ENCODE results near the gene C19orf47. TPM values are rescaled to one million over a fixed set of nuclear protein-coding genes. Genes with fewer than 3 reads are reported as not detected.

Gene C19orf47
- polyA plus RNA-seq, 1 donor from 2014 or later, result 22.8 TPM

GRCh38 chr19:40272261-40272660 lies 75.9 kb downstream of the C19orf47 start:
- no peak overlapping the region for H2AFZ ChIP-seq (ENCODE audit: low read depth, low read length)
- no peak overlapping the region for H3K4me3 ChIP-seq (ENCODE audit: low read length)
- TF ChIP-seq POLR2AphosphoS5 (IDR thresholded peaks at IDR 0.05) (no peak), SMC3 (conservative IDR thresholded peaks at IDR 0.05; ENCODE audit: poor library complexity) (no peak), EP300 (conservative IDR thresholded peaks at IDR 0.05; ENCODE audit: poor library complexity, severe bottlenecking) (no peak), TAF1 (IDR thresholded peaks at IDR 0.05; ENCODE audit: low read depth) (no peak), MXI1 (conservative IDR thresholded peaks at IDR 0.05; ENCODE audit: poor library complexity, severe bottlenecking) (no peak), REST (IDR thresholded peaks at IDR 0.05; ENCODE audit: borderline replicate concordance) (no peak), RAD21 (conservative IDR thresholded peaks at IDR 0.05) (no peak), EZH2 (IDR thresholded peaks at IDR 0.05; ENCODE audit: borderline replicate concordance, insufficient read depth, low read length, poor library complexity, severe bottlenecking) (no peak)
- TF ChIP-seq, protein P1, sequence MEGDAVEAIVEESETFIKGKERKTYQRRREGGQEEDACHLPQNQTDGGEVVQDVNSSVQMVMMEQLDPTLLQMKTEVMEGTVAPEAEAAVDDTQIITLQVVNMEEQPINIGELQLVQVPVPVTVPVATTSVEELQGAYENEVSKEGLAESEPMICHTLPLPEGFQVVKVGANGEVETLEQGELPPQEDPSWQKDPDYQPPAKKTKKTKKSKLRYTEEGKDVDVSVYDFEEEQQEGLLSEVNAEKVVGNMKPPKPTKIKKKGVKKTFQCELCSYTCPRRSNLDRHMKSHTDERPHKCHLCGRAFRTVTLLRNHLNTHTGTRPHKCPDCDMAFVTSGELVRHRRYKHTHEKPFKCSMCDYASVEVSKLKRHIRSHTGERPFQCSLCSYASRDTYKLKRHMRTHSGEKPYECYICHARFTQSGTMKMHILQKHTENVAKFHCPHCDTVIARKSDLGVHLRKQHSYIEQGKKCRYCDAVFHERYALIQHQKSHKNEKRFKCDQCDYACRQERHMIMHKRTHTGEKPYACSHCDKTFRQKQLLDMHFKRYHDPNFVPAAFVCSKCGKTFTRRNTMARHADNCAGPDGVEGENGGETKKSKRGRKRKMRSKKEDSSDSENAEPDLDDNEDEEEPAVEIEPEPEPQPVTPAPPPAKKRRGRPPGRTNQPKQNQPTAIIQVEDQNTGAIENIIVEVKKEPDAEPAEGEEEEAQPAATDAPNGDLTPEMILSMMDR (IDR thresholded peaks at IDR 0.05; ENCODE audit: poor library complexity, severe bottlenecking), result no peak
- no peak overlapping the region for H3K9ac ChIP-seq (ENCODE audit: low read length)
- H3K4me2 ChIP-seq (ENCODE audit: low read length), result no peak overlapping the region
- H3K79me2 ChIP-seq (replicated peaks; ENCODE audit: insufficient read depth, low read length), result no peaks in the 10 kb centered on the region
- H3K9me3 ChIP-seq (ENCODE audit: low read length), result no peaks in the 10 kb centered on the region
- no peaks in the 10 kb centered on the region for H4K20me1 ChIP-seq (ENCODE audit: insufficient read depth)
- no peaks in the 10 kb centered on the region for H3K9me2 ChIP-seq (ENCODE audit: insufficient read depth, low read length)
- H3K27ac ChIP-seq (ENCODE audit: low read length), result no peak overlapping the region
- no peaks in the 10 kb centered on the region for H3K27me3 ChIP-seq (ENCODE audit: insufficient read depth, low read depth, low read length)
- H3K36me3 ChIP-seq (ENCODE audit: insufficient read depth, low read length), result no peaks in the 10 kb centered on the region
- H3F3A ChIP-seq (ENCODE audit: insufficient read depth, low read length, poor library complexity, severe bottlenecking), result no peaks in the 10 kb centered on the region

GRCh38 chr19:40271706-40272105 lies 76.5 kb downstream of the C19orf47 start:
- Histone ChIP-seq H3K9ac (ENCODE audit: low read length) (no peak overlapping the region), H3K27me3 (ENCODE audit: insufficient read depth, low read depth, low read length) (no peaks in the 10 kb centered on the region), H2AFZ (ENCODE audit: low read depth, low read length) (no peak overlapping the region), H3K36me3 (ENCODE audit: insufficient read depth, low read length) (no peaks in the 10 kb centered on the region), H3K4me2 (ENCODE audit: low read length) (no peak overlapping the region), H3F3A (ENCODE audit: insufficient read depth, low read length, poor library complexity, severe bottlenecking) (no peaks in the 10 kb centered on the region), H4K20me1 (ENCODE audit: insufficient read depth) (no peaks in the 10 kb centered on the region), H3K9me3 (ENCODE audit: low read length) (no peaks in the 10 kb centered on the region), H3K4me3 (ENCODE audit: low read length) (no peak overlapping the region), H3K79me2 (replicated peaks; ENCODE audit: insufficient read depth, low read length) (no peaks in the 10 kb centered on the region), H3K27ac (ENCODE audit: low read length) (no peak overlapping the region), H3K9me2 (ENCODE audit: insufficient read depth, low read length) (no peaks in the 10 kb centered on the region)
- TF ChIP-seq RAD21 (conservative IDR thresholded peaks at IDR 0.05), result no peak
- no peak for TF ChIP-seq TAF1 (IDR thresholded peaks at IDR 0.05; ENCODE audit: low read depth)
- TF ChIP-seq, protein P1 (IDR thresholded peaks at IDR 0.05; ENCODE audit: poor library complexity, severe bottlenecking), result no peak
- no peak for TF ChIP-seq MXI1 (conservative IDR thresholded peaks at IDR 0.05; ENCODE audit: poor library complexity, severe bottlenecking)
- no peak for TF ChIP-seq SMC3 (conservative IDR thresholded peaks at IDR 0.05; ENCODE audit: poor library complexity)
- no peak for TF ChIP-seq EZH2 (IDR thresholded peaks at IDR 0.05; ENCODE audit: borderline replicate concordance, insufficient read depth, low read length, poor library complexity, severe bottlenecking)
- no peak for TF ChIP-seq REST (IDR thresholded peaks at IDR 0.05; ENCODE audit: borderline replicate concordance)
- TF ChIP-seq EP300 (conservative IDR thresholded peaks at IDR 0.05; ENCODE audit: poor library complexity, severe bottlenecking), result no peak
- no peak for TF ChIP-seq POLR2AphosphoS5 (IDR thresholded peaks at IDR 0.05)

Data from neural cell (in vitro differentiated cells).